Prostate gland (tissue), 2 donors: ENCODE measurements around the gene TUFM.

ENCODE experiments used
- POLR2A ChIP-seq: fragments of 450-650 bp; IDR thresholded peaks from one replicate; pipeline ENCODE4 v1.6.1; 2016; ENCODE audit warnings: antibody characterized with exemption, mild to moderate bottlenecking
- TF ChIP-seq, protein P1 (sequence below), 4 experiments: fragments of 200-600 bp in 2 of 4; fragments of 450-650 bp in 2 of 4; sonication (generic) in 2 of 4; IDR thresholded peaks; 1 replicate in 3 of 4; 2 replicates in 1 of 4; pipeline ENCODE4 v1.5.1; 2016 to 2019; ENCODE audit warnings: antibody characterized with exemption in 4 of 4, mild to moderate bottlenecking in 2 of 4, moderate library complexity in 2 of 4

DNA sequence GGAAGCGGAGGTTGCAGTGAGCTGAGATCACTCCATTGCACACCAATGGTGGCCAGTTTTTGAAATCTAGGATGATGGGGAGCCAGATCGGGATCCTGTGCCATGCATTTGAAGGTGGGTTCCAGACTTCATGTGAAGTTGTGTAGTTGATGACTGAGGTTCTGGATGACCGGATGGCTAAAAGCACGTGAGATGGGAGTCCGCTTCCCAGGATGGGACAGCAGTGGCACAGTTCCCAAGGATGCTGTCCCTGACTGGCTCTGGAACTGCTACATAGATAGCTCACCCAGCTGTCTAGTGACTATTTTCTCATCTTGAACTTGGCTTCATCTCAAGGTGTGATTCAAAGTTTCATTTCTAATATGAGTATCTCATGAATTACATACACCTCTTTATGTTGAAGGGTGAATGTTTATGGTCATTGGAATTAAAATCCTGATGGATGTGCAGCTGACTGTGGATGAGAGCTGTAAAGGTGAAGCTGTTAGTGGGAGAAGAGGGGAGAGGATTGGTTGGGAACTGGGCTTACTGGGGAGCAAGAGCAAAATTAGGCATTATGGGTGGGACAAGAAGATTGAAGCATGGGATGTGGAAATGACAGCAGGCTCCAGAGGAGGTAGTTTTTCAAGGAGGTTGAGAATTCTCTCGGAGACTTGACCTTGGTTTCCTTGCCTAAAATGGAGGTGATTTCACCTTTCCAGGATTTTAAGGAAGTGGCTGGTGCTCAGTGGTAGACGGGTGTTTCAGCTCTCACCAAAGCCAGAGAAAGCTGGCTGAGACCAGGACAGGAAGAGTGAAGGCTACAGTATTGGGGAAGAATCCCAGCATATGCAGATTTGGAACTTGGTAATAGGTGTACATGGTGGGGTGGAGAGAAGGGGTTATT, 8.2 kb downstream of the TUFM start:
- no peak for TF ChIP-seq POLR2A
- TF ChIP-seq, protein P1, sequence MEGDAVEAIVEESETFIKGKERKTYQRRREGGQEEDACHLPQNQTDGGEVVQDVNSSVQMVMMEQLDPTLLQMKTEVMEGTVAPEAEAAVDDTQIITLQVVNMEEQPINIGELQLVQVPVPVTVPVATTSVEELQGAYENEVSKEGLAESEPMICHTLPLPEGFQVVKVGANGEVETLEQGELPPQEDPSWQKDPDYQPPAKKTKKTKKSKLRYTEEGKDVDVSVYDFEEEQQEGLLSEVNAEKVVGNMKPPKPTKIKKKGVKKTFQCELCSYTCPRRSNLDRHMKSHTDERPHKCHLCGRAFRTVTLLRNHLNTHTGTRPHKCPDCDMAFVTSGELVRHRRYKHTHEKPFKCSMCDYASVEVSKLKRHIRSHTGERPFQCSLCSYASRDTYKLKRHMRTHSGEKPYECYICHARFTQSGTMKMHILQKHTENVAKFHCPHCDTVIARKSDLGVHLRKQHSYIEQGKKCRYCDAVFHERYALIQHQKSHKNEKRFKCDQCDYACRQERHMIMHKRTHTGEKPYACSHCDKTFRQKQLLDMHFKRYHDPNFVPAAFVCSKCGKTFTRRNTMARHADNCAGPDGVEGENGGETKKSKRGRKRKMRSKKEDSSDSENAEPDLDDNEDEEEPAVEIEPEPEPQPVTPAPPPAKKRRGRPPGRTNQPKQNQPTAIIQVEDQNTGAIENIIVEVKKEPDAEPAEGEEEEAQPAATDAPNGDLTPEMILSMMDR (IDR thresholded peaks at IDR 0.05), result no peak
